Stimulated activated CD4-positive, alpha-beta T cell treated with anti-CD3 and anti-CD28 coated beads, Interleukin-1b, Interleukin-23, amount 100 ng/mL, for 1 hour (primary cell): ENCODE results near the gene LINGO4.

Source experiments
- DNase-seq, 2 donors: peaks; one replicate each; pipeline ENCODE4 v3.0.0-alpha.2; 2020; ENCODE audit warnings: low read depth in 2 of 2

The LINGO4 gene

GRCh38 chr1:151814426-151814825 is 9.2 kb upstream of the LINGO4 start:
- no peak for DNase-seq

DNA sequence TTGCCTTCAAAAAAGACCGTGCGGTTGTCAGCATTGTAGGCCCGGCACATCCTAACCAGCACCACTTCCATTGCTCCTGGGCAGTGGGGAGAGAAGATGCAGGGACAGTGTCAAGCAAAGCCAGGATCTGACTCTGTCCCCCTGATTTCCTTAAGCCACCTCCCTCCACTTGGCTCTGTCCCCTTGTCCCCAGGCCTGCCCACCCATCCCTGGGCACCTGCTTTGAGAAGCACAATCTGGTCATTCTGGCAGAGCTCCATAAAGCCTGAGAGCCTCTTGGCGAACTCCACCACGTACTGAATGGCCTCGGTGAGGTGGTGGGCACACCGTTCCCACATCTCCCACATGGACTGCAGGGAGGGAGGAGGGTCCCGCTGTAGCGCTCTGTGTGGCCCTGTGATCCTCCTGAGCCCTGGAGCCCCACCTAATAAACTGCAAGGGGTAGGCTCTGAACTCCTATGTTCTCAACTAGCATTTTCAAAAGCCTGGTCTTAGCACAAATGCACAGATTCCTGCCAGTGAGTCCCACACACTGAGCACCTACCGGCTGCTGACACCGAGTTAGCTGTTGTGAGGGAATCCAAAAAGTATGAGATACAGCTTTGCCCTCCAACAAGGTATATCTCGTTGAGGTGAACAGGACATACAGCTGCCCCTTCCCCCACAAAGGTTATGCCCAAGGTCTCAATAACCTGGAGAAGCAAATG is 8.2 kb upstream of the LINGO4 start:
- DNase-seq: no peak

DNA sequence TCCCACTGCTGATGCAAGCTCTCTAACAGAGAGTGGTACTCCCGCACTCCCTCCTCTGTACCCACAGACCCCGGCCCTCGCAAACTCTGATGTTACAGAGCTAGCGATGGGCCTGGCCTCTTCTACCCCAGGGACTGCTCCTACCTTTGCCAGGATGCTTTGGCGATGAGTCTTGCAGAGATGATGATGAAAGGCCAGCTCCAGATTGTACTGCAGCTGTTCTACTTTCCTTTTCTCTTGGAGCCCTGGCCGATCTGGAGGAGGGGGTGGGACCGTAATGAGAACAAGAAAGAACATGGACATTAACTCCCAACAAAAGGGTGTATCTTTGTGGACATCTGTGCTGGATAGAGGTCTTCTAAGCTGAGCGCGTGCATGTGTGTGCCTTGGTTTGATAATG is 6.0 kb upstream of the LINGO4 start:
- DNase-seq: no peak

- DNase-seq: no peak
Measured at GRCh38 chr1:151809985-151810556, 4.9 kb upstream of the LINGO4 start.

- no peak for DNase-seq
Measured at GRCh38 chr1:151809290-151809984, 4.2 kb upstream of the LINGO4 start.

- DNase-seq: no peak
Measured at GRCh38 chr1:151807766-151808165, 2.5 kb upstream of the LINGO4 start.

GRCh38 chr1:151807131-151807530 is 1.9 kb upstream of the LINGO4 start:
- DNase-seq: no peak

GRCh38 chr1:151806170-151806569 is 951 bp upstream of the LINGO4 start:
- DNase-seq: no peak

GRCh38 chr1:151803915-151804314 is 1.3 kb downstream of the LINGO4 start:
- DNase-seq: no peak

- DNase-seq: no peak
Measured at GRCh38 chr1:151803164-151803563, 2.1 kb downstream of the LINGO4 start.

- DNase-seq: no peak
Measured at GRCh38 chr1:151802372-151802771, 2.8 kb downstream of the LINGO4 start.

GRCh38 chr1:151801846-151802245 is 3.4 kb downstream of the LINGO4 start:
- DNase-seq: no peak

DNA sequence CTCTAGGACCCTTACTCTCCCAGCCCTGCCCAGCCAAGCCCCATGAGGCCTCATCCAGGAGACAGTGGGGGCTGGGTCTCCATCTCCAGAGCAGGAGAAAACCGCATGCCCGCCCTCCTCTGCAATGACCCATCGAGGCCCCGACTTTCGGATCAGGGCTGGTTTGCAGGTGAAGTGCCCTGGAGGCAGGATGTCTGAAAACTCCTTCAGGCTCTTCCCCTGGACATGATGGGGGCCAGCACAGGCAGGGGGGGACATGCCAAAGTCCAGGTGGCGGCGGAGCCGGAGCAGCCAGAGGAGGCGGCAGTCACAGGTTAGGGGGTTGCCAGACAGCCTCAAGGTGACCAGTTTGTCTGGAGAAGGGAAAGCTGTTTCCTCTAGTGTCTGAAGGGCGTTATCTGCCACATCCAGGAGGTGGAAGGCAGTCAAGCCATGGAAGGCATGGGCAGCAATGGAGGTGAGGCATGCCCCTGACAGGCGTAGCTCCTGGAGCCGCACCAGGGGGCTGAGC is 3.9 kb downstream of the LINGO4 start:
- DNase-seq: no peak

DNA sequence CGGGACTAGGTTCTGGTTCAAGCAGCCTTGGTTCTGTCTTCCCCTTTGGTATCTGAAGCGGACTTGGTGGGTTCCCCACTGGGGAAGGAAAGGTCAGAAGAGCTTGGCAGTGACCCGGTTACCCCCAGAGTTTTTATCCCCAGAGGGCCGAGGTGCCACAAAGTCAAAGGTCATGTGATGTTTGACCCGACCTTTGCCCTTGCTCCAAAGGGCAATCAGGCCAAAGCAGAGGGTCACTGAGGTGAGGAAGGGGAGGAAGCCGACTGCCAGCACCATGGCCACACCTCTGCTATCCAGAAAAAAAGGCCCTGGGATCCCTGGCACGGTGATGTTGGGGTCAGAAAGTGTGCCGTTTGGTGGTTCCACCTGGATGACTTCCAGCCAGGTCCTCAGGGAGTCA is 4.4 kb downstream of the LINGO4 start:
- no peak for DNase-seq

DNA sequence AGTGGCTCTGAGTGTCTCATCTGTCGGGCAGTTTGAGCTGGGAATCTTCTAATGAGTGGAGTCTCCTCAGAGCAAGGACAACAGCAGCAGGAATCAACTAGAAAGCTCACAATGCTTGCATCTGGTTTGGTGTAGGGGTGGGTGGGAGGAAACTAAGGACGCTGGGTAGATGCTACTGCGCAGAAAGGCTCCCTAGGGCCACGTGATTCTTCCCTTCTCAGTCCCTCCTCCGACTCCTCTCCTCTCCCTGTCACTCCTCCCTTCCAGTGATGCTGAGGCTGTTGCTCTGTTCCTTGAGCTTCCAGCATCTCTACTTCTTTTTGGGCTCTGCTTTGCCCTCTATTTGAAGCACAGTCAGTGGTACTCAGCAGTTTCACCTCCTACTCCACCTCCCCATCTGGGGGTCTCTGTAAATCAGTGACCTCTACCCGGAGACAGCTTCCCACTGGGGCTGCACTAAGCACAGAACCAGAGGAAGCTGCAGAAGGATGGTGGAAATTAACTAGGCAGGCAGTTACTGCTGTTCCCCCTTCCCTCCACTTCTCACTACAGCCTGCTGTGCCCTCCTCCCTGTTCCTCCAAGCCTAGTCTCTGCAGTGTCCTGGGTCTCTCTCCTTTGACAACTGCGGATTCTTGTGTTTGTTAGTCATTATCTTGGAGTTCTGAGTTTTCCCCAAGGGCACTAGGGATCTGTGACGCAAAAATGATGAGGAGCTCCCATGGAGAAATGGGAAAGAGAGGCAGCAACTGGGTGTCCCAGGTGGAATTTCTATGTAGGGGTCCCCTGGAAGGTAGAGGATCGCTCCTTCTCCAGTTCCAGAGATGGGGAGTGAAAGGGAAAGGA is 5.8 kb downstream of the LINGO4 start:
- no peak for DNase-seq

- DNase-seq: no peak
Measured at GRCh38 chr1:151798571-151798970, 6.6 kb downstream of the LINGO4 start.

DNA sequence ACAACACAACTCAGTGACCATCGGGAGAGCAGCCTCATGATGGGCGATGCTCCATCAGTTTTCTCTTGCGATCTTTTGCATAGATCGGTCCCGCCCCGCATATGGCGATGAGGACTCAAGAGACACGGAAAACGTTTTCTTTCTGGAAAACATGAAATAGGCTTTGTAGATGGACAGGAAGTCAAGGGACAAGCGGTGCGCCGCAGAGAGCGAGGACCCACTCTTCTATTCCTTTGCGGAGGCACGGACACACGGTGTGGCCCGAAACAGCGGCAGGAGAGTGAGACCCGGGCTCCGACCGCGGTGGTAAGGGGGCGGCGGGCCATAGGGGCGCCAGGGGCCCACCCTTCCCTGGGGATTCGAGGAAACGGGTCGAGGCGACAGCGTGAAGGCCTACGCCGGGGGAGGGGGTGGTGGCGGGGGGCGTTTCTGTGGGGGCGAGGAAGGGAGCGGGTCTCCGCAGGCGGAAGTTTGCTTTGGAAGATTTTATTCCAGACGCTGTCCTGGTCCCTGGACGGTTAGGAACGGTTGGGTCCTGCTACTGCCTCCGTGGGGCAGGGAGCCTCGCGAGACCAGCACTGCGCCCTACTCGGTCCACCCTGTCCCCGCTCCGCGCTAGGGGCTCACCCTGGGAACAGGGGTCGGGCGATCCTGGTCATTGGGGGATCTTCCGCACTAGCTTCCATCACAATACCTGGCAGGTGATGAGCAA is 14.1 kb downstream of the LINGO4 start:
- no peak for DNase-seq

GRCh38 chr1:151790071-151790939 is 14.9 kb downstream of the LINGO4 start, which contains the start of gene TDRKH:
TSS of gene TDRKH (minus strand) at chr1:151790500. CDS start at chr1:151783022, 7,478 bp downstream.
- peak; percentile 96 for DNase-seq

GRCh38 chr1:151787689-151788088 is 17.5 kb downstream of the LINGO4 start:
- DNase-seq: no peak

DNA sequence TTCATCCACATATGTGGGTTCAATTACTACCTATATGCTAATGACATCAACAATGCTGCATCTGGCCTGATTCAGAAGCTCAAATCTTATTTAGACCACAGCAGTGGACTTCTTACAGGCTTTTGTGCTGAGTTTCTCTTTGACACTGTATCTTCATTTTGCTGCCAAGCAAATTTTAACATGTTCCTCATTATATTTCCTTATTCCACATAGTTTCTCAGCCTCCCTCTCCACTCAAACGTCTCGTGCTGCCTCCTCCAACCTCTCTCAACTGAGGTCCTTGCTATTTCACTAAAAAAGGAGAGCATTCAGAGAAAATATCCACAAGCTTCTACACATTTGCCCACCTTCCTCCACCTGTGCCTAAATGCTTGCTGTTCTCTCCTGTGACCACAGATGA is 21.4 kb downstream of the LINGO4 start:
- no peak for DNase-seq
